GM12801 (cell line): ENCODE data around the gene PHACTR1.

ENCODE experiments used
- TF ChIP-seq, protein P1 (sequence below): IDR thresholded peaks from one replicate; pipeline ENCODE4 v1.5.1; 2011; ENCODE audit warnings: control low read depth; ENCODE audit not compliant: insufficient read length; ENCODE audit errors: extremely low read depth

The PHACTR1 gene

DNA sequence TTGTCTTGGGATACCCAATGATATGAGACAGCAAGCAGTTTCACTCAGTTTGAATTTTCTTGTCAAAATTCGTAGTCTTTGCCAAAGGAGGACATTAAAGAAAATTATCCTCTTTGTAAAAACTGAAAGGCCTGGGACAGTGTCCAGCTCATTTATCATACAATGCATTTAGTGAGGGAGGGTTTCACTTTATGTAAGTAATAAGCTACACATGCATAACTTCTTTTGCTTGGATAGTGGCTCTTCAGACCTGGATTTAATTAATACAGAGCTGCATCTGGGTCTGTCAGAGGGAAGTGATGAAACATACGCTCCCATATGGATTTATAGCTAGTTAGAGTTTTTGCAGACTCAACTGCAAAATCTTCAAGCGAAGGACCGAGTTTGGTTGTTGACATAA is 175.6 kb downstream of the PHACTR1 start:
- TF ChIP-seq, protein P1, sequence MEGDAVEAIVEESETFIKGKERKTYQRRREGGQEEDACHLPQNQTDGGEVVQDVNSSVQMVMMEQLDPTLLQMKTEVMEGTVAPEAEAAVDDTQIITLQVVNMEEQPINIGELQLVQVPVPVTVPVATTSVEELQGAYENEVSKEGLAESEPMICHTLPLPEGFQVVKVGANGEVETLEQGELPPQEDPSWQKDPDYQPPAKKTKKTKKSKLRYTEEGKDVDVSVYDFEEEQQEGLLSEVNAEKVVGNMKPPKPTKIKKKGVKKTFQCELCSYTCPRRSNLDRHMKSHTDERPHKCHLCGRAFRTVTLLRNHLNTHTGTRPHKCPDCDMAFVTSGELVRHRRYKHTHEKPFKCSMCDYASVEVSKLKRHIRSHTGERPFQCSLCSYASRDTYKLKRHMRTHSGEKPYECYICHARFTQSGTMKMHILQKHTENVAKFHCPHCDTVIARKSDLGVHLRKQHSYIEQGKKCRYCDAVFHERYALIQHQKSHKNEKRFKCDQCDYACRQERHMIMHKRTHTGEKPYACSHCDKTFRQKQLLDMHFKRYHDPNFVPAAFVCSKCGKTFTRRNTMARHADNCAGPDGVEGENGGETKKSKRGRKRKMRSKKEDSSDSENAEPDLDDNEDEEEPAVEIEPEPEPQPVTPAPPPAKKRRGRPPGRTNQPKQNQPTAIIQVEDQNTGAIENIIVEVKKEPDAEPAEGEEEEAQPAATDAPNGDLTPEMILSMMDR: no peak

DNA sequence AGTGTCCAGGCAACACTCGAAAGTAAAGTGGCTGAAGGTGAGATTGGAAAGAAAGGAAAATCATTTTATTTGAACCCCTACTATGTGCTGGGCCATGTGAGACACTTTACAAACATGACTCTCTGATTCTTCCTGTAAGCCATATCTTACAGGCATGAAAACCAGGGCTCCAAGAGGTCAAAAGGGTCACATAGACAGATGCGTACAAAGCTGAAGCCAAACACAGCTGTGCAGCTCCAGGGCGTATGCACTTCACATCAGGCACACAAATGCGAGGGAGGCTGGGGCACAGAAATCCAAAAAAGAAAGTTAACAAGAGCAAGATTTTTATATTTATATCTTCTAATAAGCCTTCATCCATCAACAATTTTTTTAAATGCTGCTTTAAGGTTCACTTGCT is 176.5 kb downstream of the PHACTR1 start:
- TF ChIP-seq, protein P1: no peak

DNA sequence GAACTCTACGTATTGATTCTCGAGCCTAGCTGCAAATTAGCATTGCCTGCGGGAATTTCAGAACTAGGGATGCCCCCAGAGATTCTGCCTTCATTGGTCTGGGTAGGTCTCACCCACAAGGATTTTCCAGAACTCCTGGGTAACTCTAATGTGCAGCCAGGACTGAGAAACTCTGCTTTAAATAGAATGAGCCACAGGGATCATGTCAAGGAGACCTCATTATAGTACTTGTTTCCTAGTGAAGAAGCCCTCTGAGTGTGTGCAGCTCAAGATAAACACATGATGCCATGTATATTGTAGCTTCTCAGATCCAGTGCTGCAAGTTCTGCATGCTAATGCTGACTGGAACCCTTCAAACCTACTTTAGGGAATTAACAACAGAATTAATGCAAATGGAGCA is 179.2 kb downstream of the PHACTR1 start:
- TF ChIP-seq, protein P1: no peak

DNA sequence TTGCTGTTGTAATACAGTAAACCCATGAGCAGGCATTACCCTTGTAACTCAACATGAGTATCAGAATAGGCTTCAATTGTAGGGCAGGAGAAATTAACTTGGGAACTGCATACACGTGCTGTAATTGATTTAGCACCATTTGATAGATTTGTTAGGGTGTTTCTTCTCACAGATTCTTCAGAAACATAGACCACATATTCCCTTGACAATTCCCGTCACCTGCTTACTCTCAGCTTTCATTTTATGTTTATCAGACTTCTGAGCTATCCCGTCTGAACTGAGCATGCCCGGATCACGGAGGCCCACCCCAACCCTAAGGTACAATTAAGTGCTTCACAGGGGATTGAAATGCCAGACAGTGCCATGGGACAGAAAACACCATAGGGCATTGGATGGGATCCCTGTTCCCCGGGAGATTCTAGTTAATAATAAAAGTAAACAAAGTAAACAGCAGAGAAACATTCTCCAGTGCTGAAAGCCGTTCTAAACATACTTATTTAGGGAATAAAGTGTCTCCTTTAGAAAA is 179.7 kb downstream of the PHACTR1 start:
- TF ChIP-seq, protein P1: no peak

DNA sequence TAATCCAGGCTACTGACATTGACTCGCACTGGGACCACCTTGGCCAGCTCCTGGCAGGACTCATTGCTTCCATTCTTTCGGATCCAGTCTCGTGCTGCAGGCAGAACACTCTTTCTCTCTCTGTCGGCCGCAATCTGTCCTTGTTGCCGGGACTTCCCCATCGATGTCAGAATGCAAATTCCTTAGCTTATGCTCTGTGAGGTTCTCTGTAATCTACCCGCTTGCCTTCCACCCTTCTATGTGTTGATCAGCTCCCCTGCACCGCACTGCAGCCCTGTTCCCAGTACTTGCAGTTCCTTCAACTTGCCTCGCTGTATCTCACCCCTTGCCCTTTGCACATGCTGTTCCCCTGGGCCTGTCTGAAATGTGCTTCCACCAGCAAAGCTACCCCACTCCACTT is 182.0 kb downstream of the PHACTR1 start:
- TF ChIP-seq, protein P1: no peak

DNA sequence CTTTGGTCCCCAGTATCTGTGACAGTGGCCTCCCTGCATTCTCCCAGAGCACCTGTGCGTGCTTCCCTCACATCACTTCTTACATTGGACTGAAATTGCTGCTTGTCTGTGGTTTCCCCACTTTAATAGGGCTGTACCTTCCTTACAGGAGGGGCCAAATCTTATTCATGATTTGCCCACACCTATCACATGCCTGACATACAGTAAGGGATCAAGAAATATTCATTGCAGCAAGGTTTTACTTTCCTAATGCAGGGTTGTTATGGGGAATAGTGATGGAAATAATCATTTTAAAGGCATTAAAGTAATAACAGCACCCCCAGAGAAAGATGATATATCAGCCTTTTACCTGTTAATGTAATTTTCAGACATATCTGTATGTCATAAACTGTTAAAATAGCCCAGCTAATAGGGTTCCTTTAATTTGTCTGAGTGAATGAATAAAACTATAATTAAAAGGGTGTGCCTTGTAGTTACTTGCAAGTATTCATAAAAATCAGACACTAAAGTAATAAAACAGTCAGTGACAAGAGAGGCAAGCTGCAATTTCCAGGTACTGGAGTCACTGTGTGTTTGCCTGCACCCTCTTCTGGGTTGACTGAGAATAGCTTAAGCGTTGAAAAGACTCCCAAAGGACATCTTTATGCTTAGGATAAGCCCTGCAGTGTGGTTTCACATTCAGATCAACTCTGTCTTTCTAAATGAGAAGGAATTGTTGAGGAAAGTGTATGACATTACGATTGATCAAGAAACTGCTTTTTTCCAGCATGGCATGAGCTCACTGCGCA is 182.7 kb downstream of the PHACTR1 start:
- TF ChIP-seq, protein P1: no peak

DNA sequence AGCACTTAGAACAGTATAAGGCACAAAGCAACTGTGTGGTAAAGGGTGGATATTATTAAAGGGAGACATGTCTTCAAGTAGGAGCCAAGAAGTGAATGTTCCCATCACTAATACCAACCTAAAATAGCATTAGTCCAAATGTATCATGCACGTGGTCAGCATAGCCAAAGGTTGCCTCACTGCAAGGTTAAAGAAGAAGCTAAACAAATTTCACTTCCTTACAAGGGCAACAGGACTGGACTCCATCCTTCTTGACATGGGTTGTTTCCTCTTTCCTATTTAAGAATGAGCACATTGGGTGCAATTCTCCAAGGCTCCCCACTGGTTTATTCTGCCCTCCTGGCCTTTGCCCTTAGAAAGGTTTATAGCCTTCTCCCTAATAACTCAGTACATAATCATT is 186.7 kb downstream of the PHACTR1 start:
- TF ChIP-seq, protein P1: no peak
